ENCODE results near the gene PWP1.
"Not testable (repeated sequence)": the region's sequence is repeated elsewhere in the genome, so short reads cannot be mapped to it uniquely, and the experiment has no call there.

Gene PWP1

DNA sequence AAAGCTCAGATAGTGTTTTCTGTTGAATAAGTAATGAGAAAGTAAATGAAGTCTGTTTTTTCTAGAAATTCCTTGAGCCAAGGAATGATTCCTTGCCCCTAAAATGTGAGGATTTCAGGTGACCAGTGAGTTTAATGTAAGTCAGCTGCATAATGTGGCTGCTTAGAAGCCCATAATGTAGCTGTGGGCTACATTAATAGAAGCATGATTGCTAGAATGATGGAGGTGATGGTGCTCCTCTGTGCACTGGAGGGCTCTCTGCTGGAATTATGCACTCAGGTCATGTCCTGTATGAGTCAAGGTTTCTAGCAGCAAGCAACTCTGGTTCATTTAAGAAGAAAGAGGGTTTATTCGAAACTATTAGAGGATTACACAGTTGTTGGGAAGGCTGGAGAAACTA, 19.6 kb upstream of the PWP1 start:
- no peak for DNase-seq

DNA sequence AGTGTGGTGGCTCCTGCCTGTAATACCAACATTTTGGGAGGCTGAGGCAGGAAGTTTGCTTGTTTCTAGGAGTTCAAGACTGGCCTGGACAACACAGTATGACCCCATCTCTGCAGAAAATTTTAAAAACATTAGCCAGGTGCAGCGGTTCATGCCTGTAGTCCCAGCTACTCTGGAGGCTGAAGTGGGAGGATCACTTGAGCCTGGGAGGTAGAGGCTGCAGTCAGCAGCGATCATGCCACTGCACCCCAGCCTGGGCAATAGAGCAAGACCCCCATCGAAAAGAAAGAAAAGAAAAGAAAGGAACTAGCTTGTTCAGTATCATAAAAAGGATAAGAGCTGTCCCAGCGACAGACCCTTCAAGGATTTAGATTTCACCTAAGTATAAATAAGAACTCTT, 18.1 kb upstream of the PWP1 start:
- no peak for DNase-seq

- no peak for DNase-seq
These were observed 17.1 kb upstream of the PWP1 start for GRCh38 chr12:107668320-107669098.

DNA sequence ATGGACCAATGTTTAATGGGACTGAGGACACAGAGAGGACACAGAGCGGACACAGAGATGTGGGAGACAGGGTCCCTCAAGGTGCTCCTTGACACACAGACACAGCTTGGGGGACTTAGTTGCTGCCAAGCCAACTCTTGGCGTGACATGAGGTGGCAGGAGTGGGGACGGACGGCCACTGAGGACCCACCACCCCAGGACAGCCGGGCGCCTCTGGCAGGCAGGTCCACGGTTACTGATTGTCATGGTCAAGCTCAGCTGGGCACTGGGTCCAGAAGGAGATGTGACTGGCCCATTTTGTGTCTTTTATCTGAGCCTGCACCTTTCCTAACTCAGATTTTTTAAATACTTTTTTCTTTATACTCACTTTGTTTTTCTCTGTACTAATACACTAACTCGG, 15.7 kb upstream of the PWP1 start:
- no peak for DNase-seq

DNA sequence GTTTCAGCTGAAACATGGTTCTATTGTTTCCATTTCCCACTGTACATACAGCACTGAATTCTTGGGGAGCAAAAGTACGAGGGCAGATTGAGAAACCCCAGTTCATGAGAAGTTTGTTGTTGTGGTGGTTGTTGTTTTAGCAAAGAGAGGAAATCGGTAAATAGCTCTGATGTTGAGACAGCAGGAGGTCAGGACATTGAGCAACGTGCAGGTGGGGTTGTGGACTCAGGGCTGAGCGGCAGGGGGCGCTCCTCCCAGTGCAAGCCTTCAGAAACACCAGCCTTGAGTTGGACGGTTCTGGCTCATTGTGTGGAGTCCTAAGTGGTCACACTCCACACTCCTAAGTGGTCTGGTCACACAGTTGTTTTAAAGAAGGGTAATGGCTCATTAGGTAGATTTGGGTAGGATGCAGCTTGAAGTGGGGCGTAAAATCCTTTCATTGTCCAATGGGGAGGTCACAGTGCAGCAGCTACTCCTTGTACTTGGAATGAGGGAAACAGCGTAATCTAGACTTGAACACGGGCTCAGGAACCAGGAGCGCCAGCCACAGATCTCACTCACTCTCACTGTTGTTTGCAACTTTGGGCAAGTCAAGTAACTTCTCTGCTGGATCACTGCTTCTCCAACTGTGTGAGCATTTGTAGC, 14.5 kb upstream of the PWP1 start:
- DNase-seq = no peak

- no peak for DNase-seq
These were observed 7.9 kb upstream of the PWP1 start for GRCh38 chr12:107677671-107678070.

- DNase-seq = no peak
These were observed 6.3 kb upstream of the PWP1 start for GRCh38 chr12:107679336-107679735.

GRCh38 chr12:107681455-107681835, 4.2 kb upstream of the PWP1 start:
- no peak for DNase-seq

- DNase-seq = no peak
These were observed 3.5 kb upstream of the PWP1 start for GRCh38 chr12:107681836-107682820.

GRCh38 chr12:107684029-107684795, 1.4 kb upstream of the PWP1 start:
- DNase-seq = no peak

DNA sequence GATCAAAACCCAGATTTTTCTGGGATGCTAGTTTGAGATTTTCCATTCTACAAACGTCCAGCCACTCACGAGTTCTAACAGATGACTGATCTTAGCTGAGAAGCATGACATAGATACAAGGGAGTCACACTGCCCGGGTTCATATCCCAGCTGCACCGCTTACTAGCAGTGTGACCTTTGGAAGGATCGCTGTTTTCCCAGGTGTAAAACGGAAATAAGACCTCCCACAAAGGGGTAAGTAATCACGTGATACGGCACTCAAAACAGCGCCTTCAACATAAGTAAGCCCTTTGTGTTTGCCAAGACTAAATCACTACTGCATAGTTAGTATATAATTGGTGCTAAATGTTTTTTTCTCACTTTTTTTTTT, 624 bp upstream of the PWP1 start:
- DNase-seq = no peak

DNA sequence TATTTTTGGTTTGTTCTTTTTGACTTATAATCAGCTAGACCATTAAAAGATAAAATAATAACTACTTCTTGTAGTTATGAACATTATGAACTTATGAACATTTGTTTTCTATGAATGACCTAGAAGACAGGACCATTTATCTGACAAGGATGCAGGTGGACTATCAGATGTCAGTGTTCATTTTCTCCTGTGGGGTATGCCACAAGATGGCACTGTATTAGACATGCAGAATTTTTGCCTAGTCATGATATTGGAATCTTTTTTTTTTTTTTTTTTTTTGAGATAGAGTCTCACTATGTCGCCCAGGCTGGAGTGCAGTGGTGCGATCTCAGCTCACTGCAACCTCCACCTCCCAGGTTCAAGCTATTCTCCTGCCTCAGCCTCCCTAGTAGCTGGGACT, 10.2 kb downstream of the PWP1 start:
- DNase-seq = not testable (repeated sequence)

DNA sequence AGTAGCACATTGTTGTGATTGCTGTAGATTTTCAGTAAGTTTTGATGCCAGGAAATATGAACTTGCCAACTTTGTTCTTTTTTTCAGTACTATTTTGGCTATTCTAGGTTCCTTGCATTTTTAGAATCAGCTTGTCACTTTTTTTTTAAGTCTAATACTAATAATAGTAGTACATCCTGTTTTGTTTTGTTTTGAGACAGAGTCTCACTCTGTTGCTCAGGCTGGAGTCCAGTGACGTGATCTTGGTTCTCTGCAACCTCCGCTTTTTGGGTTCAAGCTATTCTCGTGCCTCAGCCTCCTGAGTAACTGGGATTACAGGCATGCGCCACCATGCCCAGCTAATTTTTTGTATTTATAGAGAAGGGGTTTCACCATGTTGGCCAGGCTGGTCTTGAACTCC, 16.5 kb downstream of the PWP1 start:
- no peak for DNase-seq

- no peak for DNase-seq
These were observed 18.4 kb downstream of the PWP1 start for GRCh38 chr12:107704041-107704440.

GRCh38 chr12:107705522-107705921, 19.9 kb downstream of the PWP1 start:
- DNase-seq = not testable (repeated sequence)

DNA sequence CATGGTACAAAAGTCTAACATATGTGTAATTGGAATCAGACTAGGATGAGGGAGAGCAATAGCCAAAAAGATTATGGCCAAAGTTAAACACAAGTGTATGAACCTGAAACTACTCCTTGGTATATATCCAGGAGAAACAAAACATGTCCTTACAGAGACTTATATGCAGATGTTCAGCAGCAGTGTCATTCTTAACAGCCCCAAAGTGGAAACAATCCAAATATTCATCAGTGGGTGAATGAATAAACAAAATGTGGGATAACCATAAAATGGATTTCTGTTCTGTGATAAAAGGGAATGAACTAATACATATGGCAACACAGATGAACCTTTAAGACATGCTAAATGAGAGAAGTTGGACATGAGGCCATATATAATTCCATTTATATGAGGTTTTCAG, 30.2 kb downstream of the PWP1 start:
- DNase-seq = no peak

DNA sequence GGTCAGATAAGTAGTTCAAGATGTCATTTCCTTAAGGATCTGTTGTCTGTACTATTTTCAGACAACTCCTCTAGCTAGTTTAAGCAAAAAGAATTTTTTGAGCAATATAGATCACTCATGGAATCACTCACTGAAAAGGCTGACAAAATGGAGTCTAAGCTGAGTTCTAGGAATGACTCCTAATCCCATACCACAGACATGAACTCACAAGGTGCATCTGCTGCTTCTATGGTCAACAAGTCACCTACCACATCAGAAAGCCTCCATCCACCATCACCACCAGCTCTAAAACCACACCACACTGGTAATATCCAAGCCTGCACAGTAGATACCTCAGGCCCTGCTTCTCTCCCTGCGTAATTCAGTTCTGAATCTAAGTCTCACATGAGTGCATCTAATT, 33.0 kb downstream of the PWP1 start:
- no peak for DNase-seq

- not testable (repeated sequence) for DNase-seq
These were observed 41.7 kb downstream of the PWP1 start for GRCh38 chr12:107727327-107727726.

DNA sequence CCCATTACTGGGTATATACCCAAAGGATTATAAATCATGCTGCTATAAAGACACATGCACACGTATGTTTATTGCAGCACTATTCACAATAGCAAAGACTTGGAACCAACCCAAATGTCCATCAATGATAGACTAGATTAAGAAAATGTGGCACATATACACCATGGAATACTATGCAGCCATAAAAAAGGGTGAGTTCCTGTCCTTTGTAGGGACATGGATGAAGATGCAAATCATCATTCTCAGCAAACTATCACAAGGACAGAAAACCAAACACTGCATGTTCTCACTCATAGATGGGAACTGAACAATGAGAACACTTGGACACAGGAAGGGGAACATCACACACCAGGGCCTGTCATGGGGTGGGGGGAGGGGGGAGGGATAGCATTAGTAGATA, 42.1 kb downstream of the PWP1 start:
- DNase-seq = not testable (repeated sequence)

GRCh38 chr12:107730618-107731341, 45.2 kb downstream of the PWP1 start:
- DNase-seq = no peak

DNA sequence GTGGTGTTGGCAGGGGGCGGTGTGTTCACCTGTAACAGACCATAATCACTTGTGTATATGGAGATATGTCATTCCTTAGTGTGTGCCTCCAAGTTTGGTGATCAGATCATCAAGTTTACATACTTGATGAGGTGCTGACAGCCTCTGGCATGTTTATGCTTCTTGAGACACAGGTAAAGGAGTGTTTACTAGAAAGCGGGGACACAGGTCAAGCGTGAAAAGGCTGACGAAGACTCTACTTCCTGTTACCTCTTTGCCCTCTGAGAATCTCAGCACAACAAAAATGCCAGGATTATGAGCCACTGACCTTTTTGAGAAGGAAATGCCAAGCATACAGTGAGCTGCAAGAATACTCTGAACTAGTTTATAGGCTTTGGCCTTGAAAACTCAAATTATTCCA, 45.8 kb downstream of the PWP1 start:
- DNase-seq = no peak

- DNase-seq = no peak
These were observed 46.8 kb downstream of the PWP1 start for GRCh38 chr12:107732365-107732764.
